HG03575 (cell line): ENCODE measurements around the gene NPHP4.

Experiments used
- ATAC-seq: cut with Tn5 transposase; IDR thresholded peaks from one replicate; pipeline ENCODE4 v1.9.1; 2021; ENCODE audit not compliant: unreplicated experiment, insufficient number of reproducible peaks, low FRiP score; ENCODE audit errors: extremely low read depth

The NPHP4 gene

DNA sequence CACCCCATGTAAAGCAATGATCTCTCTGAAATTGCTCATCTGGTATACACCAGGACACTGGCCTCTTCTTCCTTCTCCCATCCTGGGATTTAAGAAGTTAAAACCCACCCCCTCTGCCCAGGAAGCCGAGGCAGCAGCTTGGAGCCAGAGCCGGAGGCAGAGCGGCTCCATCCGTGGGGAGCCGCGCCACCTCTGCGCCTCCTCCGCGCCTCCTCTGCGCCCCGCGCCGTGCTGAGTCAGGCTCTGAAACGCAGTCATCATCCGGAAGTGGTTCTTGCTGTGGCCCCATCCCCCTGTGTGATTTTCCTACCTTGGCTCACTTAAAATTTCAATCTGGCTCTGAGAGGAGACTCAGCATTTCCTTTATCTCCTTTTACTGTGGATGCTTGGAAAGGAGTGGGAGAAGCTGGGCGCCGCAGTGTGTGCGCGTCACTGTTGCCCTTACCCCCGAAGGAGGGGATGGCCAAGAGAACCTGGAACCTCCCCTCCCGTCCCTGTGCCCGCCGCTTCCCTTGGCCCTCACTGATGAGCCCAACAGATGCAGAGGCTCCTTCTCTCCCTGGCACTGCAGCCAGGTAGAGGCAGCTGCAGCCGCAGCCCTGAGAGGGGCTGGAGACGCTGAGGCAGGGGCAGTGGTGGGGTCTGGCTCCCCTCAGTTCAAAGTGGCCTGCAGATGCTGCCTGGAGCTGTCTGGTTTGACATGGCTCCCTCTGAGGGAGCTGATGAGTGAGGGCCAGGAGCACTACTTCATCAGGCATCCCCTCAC, 15.3 kb upstream of the NPHP4 start:
- no peak for ATAC-seq

- ATAC-seq, result no peak
Measured at GRCh38 chr1:6006882-6007281, 14.7 kb upstream of the NPHP4 start.

- no peak for ATAC-seq
Measured at GRCh38 chr1:6005276-6005917, 13.2 kb upstream of the NPHP4 start.

DNA sequence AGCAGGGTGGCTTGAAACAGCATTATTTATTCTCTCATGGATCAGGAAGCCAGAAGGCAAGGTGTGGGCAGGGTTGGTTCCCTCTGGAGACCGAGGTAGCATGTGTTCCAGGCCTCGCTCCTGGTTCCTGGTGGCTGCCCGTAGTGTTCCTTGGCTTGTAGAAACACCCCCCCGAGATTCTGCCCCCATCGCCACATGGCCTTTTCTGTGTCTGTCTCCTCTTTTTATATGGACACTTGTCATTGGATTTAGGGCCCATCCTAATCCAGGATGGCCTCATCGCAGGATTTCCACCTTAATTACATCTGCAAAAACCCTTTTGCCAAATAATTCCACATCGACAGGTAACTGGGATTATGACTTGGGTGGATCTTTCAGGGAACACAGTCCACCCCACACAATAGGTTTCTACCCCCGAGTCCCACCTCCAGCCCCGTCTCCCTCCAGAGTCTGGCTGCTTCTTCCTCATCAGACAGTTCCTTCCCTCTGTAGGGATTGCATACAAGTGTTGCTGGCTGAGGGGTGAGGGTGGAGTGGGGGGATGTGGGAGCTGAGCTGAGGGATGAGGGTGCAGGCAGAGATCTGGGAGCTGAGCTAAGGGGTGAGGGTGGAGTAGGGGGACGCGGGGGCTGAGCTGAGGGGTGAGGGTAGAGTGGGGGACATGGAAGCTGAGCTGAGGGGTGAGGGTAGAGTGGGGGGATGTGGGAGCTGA, 12.3 kb upstream of the NPHP4 start:
- no peak for ATAC-seq

- no peak for ATAC-seq
Measured at GRCh38 chr1:6003568-6004411, 11.6 kb upstream of the NPHP4 start.

GRCh38 chr1:6002714-6003501, 10.7 kb upstream of the NPHP4 start:
- ATAC-seq, result no peak

DNA sequence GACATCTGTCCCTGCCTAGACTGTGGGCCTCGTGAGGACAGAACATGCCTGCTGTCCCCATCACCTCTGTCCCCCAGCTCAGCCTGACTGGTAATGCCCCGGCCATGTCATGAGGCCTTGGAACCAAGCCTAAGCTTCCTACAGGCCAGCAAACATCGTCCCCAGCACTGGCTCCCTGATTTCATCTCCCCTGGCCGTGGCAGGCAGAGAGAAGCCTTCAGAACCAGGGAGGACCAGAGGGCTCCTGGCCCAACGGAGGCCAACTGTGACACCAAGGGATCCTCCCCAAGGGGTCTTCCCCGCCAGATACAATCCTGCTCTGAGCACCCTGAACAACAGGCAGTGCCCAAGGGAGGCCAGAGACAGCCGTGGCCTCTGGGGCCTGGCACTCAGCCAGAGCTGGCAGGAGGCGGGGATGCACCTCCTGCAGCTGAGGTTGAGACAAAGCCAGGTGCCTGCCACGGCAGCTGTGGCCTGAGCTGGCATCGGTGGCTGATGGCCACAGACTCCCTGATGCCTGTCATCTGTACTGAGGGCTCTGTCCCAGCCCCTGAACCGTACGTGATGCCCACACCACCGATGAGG, 9.9 kb upstream of the NPHP4 start:
- ATAC-seq, result no peak

GRCh38 chr1:6000444-6001288, 8.4 kb upstream of the NPHP4 start:
- ATAC-seq, result no peak

- no peak for ATAC-seq
Measured at GRCh38 chr1:5999711-6000443, 7.7 kb upstream of the NPHP4 start.

DNA sequence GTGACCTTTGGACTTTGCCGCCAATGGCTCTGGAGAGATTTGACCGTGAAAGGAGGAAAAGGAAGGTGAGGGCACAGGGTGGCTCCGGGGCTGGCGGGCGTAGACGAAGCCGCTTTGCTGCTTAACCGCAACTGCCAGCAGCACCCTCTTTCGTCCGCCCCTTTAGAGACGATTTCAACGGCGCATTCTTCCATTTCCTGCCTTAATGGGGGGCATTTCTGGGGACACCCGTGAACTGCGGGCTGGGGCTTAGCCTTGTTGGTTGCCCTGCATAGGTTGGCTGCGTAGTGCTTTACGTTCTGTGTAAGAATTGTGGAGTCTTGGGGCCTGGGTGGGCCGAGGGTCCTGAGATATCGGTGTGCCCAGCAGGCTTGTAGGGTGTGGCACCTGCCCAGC, 6.7 kb upstream of the NPHP4 start:
- no peak for ATAC-seq

DNA sequence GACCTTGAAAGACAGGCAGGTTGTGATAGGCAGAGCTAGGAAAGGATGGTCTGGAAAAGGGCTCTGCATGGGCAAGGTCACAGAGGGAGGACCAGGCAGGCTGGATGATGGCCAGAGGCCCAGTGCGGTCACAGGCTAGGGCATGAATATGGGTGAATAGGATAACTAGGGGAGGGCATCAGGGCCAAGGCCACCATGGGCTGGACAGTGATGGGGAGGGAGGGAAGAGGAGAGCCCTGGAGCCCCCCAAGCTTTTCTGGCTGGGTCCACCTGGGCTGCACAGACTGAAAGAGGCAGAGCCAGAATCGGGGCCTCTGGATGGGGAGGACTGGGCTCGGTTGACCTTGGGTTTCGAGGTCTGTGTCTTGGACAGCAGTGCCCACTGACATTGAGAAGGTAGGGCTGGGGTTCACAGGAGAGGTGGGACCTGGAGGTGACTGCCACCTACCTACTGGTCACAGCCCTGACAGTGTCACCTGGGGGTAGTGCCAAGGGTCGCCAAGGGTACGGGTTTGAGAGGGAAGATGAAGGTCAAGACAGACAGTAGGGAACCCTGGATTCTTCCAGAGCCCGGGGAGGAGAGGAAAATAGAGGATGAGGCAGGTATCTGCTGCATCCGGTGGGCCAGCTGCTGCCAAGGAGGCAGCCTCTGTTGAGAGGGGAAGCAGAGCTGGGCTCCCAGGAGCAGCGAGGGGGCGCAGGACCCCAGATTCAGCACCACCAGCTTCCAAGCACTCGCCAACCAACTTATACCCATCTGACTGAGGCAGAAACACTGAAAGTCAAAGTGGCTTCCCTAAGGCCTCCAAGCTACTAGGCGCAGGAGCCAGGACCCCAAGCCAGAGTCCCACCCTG, 6.1 kb upstream of the NPHP4 start:
- ATAC-seq, result no peak

- ATAC-seq, result no peak
Measured at GRCh38 chr1:5997316-5997715, 5.1 kb upstream of the NPHP4 start.

DNA sequence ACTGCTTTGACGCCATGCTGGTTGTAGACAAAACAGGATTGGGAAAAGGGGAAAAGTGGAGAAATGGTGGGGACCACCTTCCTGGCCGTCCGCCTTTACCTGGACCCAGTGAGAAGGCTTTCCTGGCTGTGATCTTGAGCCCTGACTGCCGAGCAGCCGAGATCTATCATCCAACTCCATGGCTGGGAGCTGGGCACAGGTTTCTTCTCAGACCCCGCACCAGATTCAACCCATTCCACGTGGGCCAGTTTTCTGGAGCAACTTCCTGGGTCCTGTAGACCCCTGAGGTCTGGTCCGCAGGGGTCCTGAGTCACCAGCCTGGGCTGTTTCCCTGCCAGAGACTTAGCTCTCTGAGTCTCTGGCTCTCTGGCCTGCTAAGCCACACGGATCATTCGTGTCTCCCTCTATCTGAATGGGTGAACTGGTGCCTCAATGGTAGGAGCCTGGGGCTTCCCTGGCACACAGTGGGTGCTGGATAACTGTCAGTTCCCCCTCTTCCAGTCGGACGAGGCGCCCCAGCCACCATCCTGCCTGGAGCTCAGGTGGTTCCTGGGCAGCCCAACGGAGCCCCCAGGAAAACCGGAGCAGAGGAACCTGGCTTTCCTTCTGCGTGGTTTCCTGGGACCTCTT, 4.5 kb upstream of the NPHP4 start:
- no peak for ATAC-seq

- ATAC-seq, result no peak
Measured at GRCh38 chr1:5995871-5996630, 3.8 kb upstream of the NPHP4 start.
